HuH-7.5 (cell line): ENCODE measurements around the gene PPP1R15B.

ENCODE experiments used
- DNase-seq: peaks from one replicate; pipeline ENCODE4 v3.0.0; 2011; ENCODE audit warnings: low spot score

The PPP1R15B gene

DNA sequence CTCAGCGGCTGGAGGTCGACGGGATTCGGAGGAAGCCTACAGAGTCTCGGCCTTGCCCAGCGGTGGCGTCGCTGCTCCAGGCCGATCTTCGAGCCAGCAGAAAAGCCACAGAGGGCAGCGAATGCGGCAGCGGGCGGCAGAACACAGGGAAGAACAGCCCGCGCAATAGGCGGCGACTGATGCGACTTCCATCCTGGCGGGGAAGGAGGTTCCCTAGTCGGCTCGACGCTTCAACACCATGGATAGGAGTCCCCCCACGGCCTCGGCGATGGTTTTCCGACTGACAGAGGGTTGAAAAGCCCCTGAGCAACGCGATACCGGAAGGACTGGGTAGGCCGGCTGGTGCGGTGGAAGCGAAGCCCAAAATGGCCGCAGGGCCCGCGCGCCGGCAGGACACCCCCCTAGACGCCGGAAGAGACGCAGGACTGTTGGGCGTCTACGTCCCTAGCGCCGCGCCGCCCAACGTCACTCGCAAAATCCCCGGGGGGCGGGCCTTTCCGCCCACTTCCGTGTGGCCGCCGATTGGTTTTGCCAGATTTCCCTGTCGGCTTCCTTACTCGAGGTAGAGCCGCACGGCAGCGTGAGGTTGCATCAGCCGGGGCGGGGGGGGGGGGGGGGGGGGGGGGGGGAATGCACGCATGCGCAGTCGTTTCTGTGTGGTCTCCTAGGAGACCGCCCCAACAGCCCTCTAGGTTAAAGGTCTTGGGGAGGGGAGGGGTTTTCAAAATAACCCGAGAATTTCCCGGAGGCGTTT is at the start of gene PPP1R15B:
TSS of gene PPP1R15B (minus strand) at position 367 of the 754 bp plus-strand sequence. CDS start 406 bp downstream, outside the sequence.
- DNase-seq = peak; percentile 73

DNA sequence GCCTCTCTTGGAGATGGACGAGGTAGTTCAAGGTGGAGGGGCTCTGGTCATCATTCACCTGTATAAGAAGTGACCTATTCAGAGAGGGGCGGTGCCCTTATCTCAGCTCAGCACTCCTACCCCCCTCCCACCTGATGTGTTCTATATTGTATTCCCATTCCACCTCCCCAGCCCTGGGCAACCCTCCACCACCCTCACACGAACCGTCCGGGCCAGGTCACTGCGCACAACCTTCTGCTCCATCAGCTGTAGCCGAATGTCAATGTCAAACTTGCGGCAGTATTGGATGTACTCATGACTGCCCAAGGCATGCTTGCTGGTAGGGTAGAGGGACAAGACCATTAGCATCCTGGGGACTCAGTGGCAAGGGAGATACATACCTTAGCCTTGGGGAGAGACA is 48.7 kb upstream of the PPP1R15B start:
- DNase-seq = no peak

GRCh38 chr1:204459706-204460105 is 48.1 kb upstream of the PPP1R15B start:
- DNase-seq = no peak

DNA sequence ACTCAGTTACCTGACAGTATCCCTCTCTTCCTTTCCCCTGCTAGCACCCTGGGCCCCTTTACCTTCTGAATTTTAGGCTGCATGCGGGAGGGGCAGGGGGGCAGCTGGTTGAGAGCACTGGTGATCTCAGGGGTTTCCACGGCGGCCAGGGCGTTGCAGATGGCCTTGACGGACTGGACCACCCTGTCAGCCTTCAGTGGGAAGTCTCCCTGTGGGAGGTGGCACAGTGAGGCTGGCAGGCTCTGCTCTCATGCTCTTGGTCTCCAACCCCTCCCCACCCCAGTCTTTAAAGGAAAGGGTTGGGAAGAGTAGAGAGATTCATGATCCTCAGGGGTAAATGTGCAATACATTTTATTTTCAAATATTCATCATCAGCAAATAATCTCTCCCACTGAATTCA is 46.0 kb upstream of the PPP1R15B start:
- DNase-seq = no peak

- no peak for DNase-seq
These were observed 45.3 kb upstream of the PPP1R15B start for GRCh38 chr1:204456826-204457442.

- no peak for DNase-seq
These were observed 44.2 kb upstream of the PPP1R15B start for GRCh38 chr1:204455831-204456145.

DNA sequence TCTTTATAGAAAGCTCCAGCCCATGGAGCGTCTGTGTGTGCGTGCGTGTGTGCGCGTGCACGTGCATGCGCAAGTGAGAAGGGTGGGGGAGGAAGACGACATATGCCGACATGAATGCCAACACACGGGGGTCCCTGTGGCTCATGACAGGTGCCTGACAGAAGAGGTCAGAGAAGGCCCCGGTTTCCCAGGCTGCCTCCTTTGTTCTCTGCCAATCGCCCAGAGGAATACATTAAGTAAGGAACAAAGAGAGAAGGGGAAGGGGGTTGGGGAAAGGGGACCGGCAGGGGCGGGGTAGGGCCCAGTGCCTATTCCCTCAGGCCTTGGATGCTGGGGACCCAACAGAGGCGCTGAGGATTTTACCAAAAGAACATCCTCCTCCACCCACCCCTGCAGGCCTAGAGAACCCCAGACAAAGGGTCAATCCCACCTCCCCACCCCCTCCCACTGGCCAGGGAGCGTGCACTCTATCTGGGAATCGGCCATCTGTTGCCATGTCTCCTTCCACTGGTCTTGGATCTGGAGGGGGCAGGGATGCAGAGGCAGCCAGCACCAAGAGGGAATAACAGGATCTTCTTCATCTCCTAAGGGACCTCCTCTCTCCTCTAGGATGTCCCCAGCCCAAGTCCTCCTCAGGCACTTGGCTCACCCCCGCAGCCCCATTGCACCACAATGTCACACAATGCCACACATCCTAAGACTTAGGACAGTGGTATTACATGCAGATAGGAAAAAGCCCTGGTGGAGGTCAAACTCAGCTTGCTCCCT is 43.6 kb upstream of the PPP1R15B start:
- DNase-seq = no peak

GRCh38 chr1:204454476-204454875 is 42.9 kb upstream of the PPP1R15B start:
- DNase-seq = no peak

DNA sequence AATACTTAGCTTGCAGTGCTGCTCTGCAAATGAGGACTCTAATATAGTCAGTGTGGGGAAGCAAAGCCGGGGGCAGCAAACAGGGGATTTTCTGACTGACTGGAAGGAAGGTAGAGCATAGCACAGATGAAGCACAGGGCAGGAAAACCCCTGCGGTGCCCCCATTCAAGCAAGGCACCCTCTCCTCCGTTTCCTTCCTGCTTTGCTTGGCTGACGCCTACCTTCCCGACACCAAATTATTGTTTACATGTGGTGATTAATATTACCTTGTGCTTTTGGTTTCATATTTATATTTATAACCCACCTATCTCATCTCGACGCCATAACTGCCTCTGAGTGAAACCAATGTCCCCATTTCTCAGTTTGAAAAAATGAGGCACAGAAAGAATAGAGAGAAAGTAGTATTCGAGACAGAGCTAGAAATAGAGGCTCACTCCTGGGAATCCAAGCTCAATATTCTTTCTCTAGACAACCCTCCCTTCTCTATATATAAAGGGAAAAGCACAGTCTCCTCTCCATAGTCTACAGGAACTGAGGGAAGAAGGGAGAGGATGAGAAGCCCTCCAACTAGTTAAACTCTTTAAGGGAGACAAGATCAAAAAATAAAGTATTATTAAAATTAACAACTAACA is 41.6 kb upstream of the PPP1R15B start:
- DNase-seq = no peak

DNA sequence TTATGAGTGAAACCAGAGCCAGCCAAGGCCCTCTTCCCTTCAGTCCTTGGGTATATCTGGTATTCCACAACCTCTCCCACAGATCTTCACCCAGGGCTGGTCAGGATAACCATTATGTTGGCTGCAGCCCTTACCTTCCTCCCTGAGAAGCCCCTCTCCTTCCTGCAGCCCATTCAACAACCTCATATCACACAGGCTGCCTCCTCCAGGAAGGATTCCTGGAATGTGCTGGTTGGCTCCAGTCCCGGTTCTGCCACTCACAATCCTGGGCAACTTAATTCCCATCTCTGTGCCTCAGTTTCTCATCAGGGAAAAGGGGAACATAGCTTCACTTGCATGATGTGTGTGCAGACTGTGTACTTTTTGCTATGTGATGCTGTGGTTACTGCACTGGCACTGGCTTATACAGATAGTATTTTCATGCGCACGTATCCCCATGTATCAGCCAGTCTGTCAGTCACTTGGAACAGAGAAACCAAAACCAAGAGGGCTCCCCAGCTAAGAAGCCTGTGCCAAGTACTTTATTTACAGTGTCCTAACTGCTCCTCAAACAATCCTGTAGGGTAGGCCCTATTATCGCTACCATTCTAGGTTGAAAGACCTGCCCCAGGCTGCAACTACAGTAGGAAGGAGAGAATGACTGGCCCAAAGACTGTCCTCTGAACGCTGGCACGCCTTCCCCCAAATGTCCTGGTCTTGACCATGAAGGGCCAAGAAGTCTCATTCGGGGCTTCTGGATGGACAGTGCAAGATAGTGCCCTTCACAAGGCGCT is 39.9 kb upstream of the PPP1R15B start:
- DNase-seq = no peak

- no peak for DNase-seq
These were observed 39.0 kb upstream of the PPP1R15B start for GRCh38 chr1:204450461-204451257.

GRCh38 chr1:204449678-204450280 is 38.2 kb upstream of the PPP1R15B start:
- DNase-seq = no peak

DNA sequence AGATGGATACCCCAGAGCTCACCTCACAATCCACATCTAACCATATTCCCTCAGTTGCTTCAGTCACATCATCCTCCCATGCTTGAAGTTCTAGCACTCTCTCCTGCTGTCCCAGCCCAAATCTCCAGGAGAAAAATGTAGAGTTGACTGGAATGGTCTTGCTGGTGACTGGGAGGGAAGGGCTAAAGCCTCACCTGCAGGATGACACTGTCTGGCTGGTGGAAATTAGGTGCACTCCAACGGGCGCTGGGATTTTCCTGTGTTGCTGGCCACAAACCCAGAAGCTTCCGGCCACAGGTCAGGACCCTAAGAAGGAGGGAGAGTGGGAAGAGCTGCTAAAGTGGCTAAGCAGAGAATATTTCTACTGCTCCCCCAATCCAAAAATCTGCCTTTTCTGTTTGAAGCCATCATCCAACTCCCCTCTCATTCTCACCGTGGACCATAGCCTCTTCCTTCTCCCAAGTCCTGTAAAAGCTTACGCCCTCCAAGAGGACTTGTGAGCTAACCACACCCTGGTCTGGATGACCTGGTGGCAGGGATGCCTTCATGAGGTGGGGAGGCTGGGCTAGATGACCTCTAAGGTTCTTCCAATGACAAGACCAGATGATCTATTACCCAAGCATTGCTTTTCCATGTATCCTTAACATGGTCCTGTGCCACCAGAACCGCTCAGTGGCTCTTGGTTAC is 37.5 kb upstream of the PPP1R15B start:
- DNase-seq = no peak

- no peak for DNase-seq
These were observed 36.8 kb upstream of the PPP1R15B start for GRCh38 chr1:204448344-204448964.

DNA sequence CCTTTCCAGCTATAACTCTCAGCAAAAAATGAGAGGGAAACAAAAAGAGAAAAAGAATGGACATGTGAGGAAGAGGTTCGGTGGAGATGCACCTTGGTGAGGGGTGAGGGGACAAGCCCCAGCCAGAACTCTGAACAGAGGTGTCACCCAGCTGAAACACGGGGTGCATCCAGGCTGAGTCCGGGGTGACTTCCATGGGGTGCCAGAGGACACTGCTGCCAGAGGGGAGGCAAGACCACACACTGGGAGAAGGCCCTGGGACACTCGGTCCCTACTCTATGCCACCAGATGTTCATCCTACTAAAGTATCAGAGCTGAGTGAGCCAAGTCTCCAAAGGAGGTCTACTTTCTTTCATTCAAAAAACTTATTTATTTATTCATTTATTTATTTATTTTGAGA is 36.1 kb upstream of the PPP1R15B start:
- no peak for DNase-seq

DNA sequence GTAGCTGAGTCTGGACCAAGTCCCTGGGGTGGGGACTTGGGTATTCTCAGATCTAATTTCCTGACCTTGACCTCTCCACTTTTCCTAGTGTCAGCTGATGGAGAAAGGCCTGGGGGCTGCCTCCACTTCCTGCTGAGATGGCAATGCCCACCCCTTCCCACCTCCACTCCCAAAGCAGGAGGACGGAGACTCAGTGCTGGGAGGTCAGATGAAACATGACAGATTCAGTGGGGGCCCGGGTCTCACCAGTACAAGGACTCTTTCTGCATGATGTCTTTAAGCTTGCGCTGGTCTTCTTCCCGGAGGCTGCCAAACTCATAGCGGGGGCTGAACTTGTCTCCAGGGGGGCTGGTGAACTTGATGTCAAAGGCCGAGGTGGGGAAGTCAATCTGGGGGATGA is 35.6 kb upstream of the PPP1R15B start:
- no peak for DNase-seq

DNA sequence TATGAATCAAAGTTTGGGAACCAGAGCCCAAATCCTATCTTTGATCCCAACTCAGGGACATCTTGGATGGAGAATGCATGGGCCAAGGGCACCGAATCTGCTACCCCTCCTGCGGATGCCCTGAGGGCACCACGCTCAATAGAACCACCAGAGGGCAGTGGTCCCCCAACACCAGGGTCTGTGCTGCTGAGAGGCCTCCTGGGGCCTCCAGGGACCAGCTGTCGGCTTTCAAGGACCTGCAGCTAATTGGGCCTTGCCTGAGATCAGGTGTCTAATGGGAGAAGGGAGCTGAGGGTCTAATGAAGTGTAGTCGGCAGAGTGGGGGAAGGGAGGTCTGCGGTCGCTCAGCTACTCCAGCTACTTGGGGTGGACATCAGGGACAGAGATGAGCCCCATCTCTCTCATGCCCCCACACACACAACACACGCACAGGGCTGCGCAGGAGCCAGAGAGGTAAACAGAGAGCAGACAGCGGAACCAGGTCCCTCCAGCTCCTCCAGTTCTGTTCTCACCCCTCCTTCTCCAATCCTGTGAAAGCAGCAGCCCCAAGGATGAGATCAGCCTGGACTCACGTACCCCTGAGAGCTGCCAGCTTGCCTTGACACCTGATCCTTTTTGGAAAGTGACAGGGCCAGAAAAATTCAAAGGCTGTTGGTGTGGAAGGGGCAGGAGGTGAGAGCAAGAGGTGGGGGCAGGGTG is 34.9 kb upstream of the PPP1R15B start:
- DNase-seq = peak; percentile 61

GRCh38 chr1:204445860-204446412 is 34.3 kb upstream of the PPP1R15B start:
- DNase-seq = peak; percentile 61
